HEK293 (cell line): ENCODE results near the gene CDKAL1.

Experiments used
- CTCF ChIA-PET: fragments of 350-600 bp; formaldehyde crosslinking; extraction: SDS; loops from one replicate; lab custom pipeline; 2021; ENCODE audit warnings: antibody characterized with exemption; lab: Yijun Ruan, JAX
- POLR2A ChIA-PET: fragments of 300-600 bp; formaldehyde crosslinking; extraction: SDS; loops from one replicate; lab custom pipeline; 2020; ENCODE audit warnings: antibody characterized with exemption, inconsistent platforms; lab: Yijun Ruan, JAX
- H3K27ac ChIP-seq: fragments of 200-500 bp; sonication (Bioruptor generic); 2 replicates; pipeline ENCODE4 v1.5.1; 2014; ENCODE audit warnings: low read depth, low read length, control low read depth, inconsistent platforms; ENCODE audit errors: extremely low read depth
- H3K36me3 ChIP-seq, 2 experiments: fragments of 200-500 bp in 1 of 2; sonication (Bioruptor generic) in 1 of 2; 1 replicate in 1 of 2; 2 replicates in 1 of 2; pipeline ENCODE4 v1.5.1; 2014 to 2017; ENCODE audit warnings: inconsistent platforms in 2 of 2, low read length in 2 of 2; ENCODE audit not compliant: control insufficient read depth in 2 of 2, insufficient read depth in 1 of 2
- H3K4me1 ChIP-seq: fragments of 200-500 bp; sonication (Bioruptor generic); 2 replicates; pipeline ENCODE4 v1.5.1; 2014; ENCODE audit warnings: mild to moderate bottlenecking, low read length, inconsistent platforms; ENCODE audit not compliant: control insufficient read depth, insufficient read depth
- H3K4me3 ChIP-seq: 2 replicates; pipeline ENCODE4 v1.5.1; 2011; ENCODE audit warnings: low read depth, mild to moderate bottlenecking, control low read depth, low read length, moderate library complexity
- H3K9me3 ChIP-seq: fragments of 200-500 bp; sonication (Bioruptor generic); 2 replicates; pipeline ENCODE4 v1.5.1; 2014; ENCODE audit warnings: low read depth, low read length, inconsistent platforms; ENCODE audit not compliant: control insufficient read depth, insufficient read depth
- HOXD13 ChIP-seq: sonication (generic); formaldehyde crosslinking; IDR thresholded peaks from 2 replicates; pipeline ENCODE4 v1.8.0; 2022; ENCODE audit warnings: missing genetic modification reagents, borderline replicate concordance
- SP3 ChIP-seq: fragments of 450-650 bp; formaldehyde crosslinking; IDR thresholded peaks from 2 replicates; pipeline ENCODE4 v1.5.1; 2016; ENCODE audit warnings: missing biosample characterization, missing genetic modification characterization
- SP7 ChIP-seq: fragments of 450-650 bp; formaldehyde crosslinking; IDR thresholded peaks from 2 replicates; pipeline ENCODE4 v1.5.1; 2016; ENCODE audit warnings: missing biosample characterization, missing genetic modification characterization
- ZFHX2 ChIP-seq: fragments of 450-650 bp; formaldehyde crosslinking; conservative IDR thresholded peaks from 2 replicates; pipeline ENCODE4 v1.5.1; 2016; ENCODE audit warnings: missing biosample characterization, missing genetic modification characterization
- ZNF114 ChIP-seq: fragments of 450-650 bp; formaldehyde crosslinking; IDR thresholded peaks from 2 replicates; pipeline ENCODE4 v1.5.0; 2017; ENCODE audit warnings: missing biosample characterization, missing genetic modification characterization
- ZNF146 ChIP-seq: fragments of 450-650 bp; formaldehyde crosslinking; IDR thresholded peaks from 2 replicates; pipeline ENCODE4 v1.5.1; 2016; ENCODE audit warnings: missing biosample characterization, missing genetic modification characterization
- ZNF211 ChIP-seq: fragments of 450-650 bp; formaldehyde crosslinking; IDR thresholded peaks from 2 replicates; pipeline ENCODE4 v1.5.1; 2016; ENCODE audit warnings: low read depth, missing biosample characterization, missing genetic modification characterization
- ZNF23 ChIP-seq: fragments of 450-650 bp; formaldehyde crosslinking; IDR thresholded peaks from 2 replicates; pipeline ENCODE4 v1.5.1; 2016; ENCODE audit warnings: missing biosample characterization, missing genetic modification characterization, borderline replicate concordance
- ZNF266 ChIP-seq: fragments of 450-650 bp; formaldehyde crosslinking; IDR thresholded peaks from 2 replicates; pipeline ENCODE4 v1.5.1; 2016; ENCODE audit warnings: missing biosample characterization, missing genetic modification characterization, low read depth
- ZNF274 ChIP-seq, 2 experiments: fragments of 200-500 bp in 1 of 2; fragments of 450-650 bp in 1 of 2; sonication (Bioruptor generic) in 1 of 2; formaldehyde crosslinking in 1 of 2; IDR thresholded peaks; 2 replicates each; pipeline versions ENCODE4 v1.5.1 to v1.6.1; 2014 to 2016; ENCODE audit warnings: borderline replicate concordance in 1 of 2, inconsistent platforms in 1 of 2, low read length in 1 of 2, missing biosample characterization in 1 of 2, missing genetic modification characterization in 1 of 2
- ZNF394 ChIP-seq: fragments of 450-650 bp; formaldehyde crosslinking; IDR thresholded peaks from 2 replicates; pipeline ENCODE4 v1.5.1; 2016; ENCODE audit warnings: missing biosample characterization, missing genetic modification characterization, mild to moderate bottlenecking, moderate library complexity, borderline replicate concordance
- ZNF514 ChIP-seq: fragments of 450-650 bp; formaldehyde crosslinking; IDR thresholded peaks from 2 replicates; pipeline ENCODE4 v1.5.1; 2016; ENCODE audit warnings: missing biosample characterization, missing genetic modification characterization
- ZNF561 ChIP-seq: fragments of 450-650 bp; IDR thresholded peaks from 2 replicates; pipeline ENCODE4 v1.5.1; 2018; ENCODE audit warnings: missing biosample characterization, missing genetic modification characterization, borderline replicate concordance
- TF ChIP-seq, protein P1 (sequence below): fragments of 450-650 bp; formaldehyde crosslinking; IDR thresholded peaks from 2 replicates; pipeline ENCODE4 v1.5.1; 2016; ENCODE audit warnings: missing biosample characterization, missing genetic modification characterization
- TF ChIP-seq, protein P2 (sequence below): fragments of 450-650 bp; formaldehyde crosslinking; IDR thresholded peaks from 2 replicates; pipeline ENCODE4 v1.5.1; 2016; ENCODE audit warnings: missing biosample characterization, missing genetic modification characterization
- TF ChIP-seq, protein P3 (sequence below): fragments of 450-650 bp; formaldehyde crosslinking; IDR thresholded peaks from 2 replicates; pipeline ENCODE4 v1.5.1; 2016; ENCODE audit warnings: missing biosample characterization, missing genetic modification characterization

CDKAL1 gene

DNA sequence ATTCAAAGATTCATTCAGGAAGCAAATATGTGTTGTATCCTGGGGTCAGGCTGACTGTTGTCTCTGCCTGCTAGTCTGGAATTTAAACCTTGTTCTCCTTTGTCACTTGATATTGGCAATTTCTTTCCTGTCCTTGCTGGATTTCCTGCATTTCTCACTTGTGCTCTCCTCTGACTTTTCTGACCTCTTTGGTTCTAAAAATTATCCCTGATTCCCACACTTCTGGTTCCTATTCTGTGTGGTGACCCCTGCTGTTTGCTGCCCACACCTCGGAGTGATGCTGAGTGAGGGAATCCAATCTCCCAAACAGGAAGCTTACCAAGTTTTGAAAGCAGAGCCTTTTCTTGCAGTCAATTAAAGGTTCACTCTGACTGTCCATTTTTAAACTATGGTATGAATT, 345.3 kb downstream of the CDKAL1 start (continued):
- TF ChIP-seq, protein P1, sequence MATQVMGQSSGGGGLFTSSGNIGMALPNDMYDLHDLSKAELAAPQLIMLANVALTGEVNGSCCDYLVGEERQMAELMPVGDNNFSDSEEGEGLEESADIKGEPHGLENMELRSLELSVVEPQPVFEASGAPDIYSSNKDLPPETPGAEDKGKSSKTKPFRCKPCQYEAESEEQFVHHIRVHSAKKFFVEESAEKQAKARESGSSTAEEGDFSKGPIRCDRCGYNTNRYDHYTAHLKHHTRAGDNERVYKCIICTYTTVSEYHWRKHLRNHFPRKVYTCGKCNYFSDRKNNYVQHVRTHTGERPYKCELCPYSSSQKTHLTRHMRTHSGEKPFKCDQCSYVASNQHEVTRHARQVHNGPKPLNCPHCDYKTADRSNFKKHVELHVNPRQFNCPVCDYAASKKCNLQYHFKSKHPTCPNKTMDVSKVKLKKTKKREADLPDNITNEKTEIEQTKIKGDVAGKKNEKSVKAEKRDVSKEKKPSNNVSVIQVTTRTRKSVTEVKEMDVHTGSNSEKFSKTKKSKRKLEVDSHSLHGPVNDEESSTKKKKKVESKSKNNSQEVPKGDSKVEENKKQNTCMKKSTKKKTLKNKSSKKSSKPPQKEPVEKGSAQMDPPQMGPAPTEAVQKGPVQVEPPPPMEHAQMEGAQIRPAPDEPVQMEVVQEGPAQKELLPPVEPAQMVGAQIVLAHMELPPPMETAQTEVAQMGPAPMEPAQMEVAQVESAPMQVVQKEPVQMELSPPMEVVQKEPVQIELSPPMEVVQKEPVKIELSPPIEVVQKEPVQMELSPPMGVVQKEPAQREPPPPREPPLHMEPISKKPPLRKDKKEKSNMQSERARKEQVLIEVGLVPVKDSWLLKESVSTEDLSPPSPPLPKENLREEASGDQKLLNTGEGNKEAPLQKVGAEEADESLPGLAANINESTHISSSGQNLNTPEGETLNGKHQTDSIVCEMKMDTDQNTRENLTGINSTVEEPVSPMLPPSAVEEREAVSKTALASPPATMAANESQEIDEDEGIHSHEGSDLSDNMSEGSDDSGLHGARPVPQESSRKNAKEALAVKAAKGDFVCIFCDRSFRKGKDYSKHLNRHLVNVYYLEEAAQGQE (tag by site-specific recombination): no peak
- no peak for TF ChIP-seq HOXD13 (CRISPR knock-in tag)
- TF ChIP-seq, all 188 proteins: peak for 0

DNA sequence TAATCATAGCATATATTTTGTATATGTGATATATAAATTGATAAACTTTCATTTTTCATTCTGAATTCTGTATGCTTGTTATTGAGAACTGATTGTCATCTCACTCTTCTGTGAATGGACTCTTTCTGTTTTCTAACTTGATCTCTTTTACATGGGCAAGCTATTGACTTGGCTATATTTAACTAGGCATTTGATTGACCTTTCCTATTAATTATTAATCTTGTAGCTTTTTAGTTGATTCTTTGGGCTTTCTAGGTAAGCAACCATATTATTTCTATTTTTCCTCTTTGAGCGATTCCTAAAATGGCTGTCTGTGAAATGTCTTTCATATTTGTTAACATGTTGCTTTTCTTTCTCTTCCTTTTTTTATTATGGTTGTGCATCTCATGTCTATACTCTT, 347.1 kb downstream of the CDKAL1 start:
- H3K4me3 ChIP-seq: no peak overlapping the region
- CTCF ChIA-PET: interaction anchor here (1.1 kb wide), 1 partner anchor 707 kb away, joined by 3 read pairs; no protein-coding TSS in a partner anchor
- peaks cover 8% of the 10 kb centered on the region for H3K4me1 ChIP-seq
- H3K9me3 ChIP-seq: no peaks in the 10 kb centered on the region
- TF ChIP-seq, protein P2, sequence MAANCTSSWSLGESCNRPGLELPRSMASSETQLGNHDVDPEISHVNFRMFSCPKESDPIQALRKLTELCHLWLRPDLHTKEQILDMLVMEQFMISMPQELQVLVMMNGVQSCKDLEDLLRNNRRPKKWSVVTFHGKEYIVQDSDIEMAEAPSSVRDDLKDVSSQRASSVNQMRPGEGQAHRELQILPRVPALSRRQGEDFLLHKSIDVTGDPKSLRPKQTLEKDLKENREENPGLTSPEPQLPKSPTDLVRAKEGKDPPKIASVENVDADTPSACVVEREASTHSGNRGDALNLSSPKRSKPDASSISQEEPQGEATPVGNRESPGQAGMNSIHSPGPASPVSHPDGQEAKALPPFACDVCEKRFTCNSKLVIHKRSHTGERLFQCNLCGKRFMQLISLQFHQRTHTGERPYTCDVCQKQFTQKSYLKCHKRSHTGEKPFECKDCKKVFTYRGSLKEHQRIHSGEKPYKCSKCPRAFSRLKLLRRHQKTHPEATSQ (tag by site-specific recombination): no peak
- TF ChIP-seq ZNF514 (no peak), ZNF211 (tag by site-specific recombination) (no peak), ZNF23 (tag by site-specific recombination) (no peak), SP3 (tag by site-specific recombination) (no peak), ZNF114 (tag by site-specific recombination) (no peak)
- TF ChIP-seq, protein P3, sequence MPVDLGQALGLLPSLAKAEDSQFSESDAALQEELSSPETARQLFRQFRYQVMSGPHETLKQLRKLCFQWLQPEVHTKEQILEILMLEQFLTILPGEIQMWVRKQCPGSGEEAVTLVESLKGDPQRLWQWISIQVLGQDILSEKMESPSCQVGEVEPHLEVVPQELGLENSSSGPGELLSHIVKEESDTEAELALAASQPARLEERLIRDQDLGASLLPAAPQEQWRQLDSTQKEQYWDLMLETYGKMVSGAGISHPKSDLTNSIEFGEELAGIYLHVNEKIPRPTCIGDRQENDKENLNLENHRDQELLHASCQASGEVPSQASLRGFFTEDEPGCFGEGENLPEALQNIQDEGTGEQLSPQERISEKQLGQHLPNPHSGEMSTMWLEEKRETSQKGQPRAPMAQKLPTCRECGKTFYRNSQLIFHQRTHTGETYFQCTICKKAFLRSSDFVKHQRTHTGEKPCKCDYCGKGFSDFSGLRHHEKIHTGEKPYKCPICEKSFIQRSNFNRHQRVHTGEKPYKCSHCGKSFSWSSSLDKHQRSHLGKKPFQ (tag by site-specific recombination): no peak
- H3K27ac ChIP-seq: no peak overlapping the region
- H3K36me3 ChIP-seq: no peaks in the 10 kb centered on the region
- POLR2A ChIA-PET: no interaction called here

DNA sequence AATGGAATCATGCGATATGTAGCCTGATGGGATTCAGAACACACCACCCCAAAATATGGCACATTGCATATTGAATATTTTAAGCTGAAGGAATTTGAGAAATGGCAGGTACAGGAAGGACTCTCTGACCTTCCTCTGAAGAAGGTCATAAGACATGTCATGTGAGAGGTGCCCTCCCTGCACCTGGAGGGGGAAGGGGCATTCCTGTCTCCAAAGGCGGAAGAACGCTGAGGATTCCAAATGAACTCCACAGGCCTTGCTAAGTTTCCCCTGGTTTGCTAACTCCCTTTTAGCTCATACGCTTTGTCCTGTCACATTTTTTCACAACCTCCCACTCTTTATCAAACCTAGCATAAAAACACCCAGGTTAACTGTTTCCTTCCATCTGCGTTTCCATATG, 347.8 kb downstream of the CDKAL1 start:
- Histone ChIP-seq H3K27ac (no peak overlapping the region), H3K36me3 (no peaks in the 10 kb centered on the region), H3K4me1 (peaks cover 3% of the 10 kb centered on the region; the same call in 1 of the 2 replicates), H3K4me3 (no peak overlapping the region), H3K9me3 (no peaks in the 10 kb centered on the region)
- ChIA-PET POLR2A (no interaction called here), CTCF (interaction anchor here (0.6 to 1.1 kb wide), 4 partner anchors 9 to 707 kb away, joined by 3 read pairs; no protein-coding TSS in a partner anchor)
- TF ChIP-seq ZNF266 (no peak), SP7 (tag by site-specific recombination) (no peak), ZNF394 (no peak), ZFHX2 (tag by site-specific recombination) (no peak)

DNA sequence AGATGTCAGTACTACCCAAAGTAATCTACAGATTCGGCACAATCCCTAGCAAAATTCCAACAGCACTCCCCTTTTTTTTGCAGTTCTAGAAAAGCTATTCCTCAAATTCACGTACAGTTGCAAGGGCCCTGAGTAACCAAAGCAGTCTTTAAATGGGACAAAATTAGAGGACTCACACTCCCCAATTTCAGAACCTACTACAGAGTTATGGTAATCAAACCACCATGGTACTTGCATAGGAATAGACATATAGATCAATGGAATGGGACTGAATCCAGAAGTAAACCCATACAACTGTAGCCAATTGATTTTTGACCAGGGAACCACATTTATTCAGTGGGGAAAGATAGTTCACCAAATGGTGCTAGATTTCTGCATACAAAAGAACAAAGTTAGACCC, 350.8 kb downstream of the CDKAL1 start:
- H3K9me3 ChIP-seq: no peaks in the 10 kb centered on the region
- 0 out of 2 replicates have a peak, but pooled peaks have one; percentile 25 for TF ChIP-seq ZNF274 (IDR thresholded peaks at IDR 0.05; ENCODE audit: low read length)
- peak; percentile 65; the same call in 1 of the 2 replicates for TF ChIP-seq ZNF274 (tag by site-specific recombination; IDR thresholded peaks at IDR 0.05; ENCODE audit: borderline replicate concordance)
- no peak for TF ChIP-seq ZNF146 (tag by site-specific recombination)
- no peak for TF ChIP-seq ZNF561 (tag by site-specific recombination)
- TF ChIP-seq, all 188 proteins: peak for 1
- Histone ChIP-seq H3K4me1 (no peaks in the 10 kb centered on the region), H3K4me3 (no peak overlapping the region), H3K27ac (no peak overlapping the region), H3K36me3 (no peaks in the 10 kb centered on the region)
- ChIA-PET POLR2A (no interaction called here), CTCF (interaction anchor here (0.7 kb wide), 1 partner anchor 123 kb away, joined by 3 read pairs; no protein-coding TSS in a partner anchor)
